Muscle layer of duodenum (tissue), 2 donors: ENCODE measurements around the gene FAM131C.

Source experiments
- H3K27ac ChIP-seq: one replicate; pipeline ENCODE4 v1.7.0; 2013; ENCODE audit warnings: mild to moderate bottlenecking, low read length
- H3K27me3 ChIP-seq: one replicate; pipeline ENCODE4 v1.7.0; 2013; ENCODE audit warnings: low read depth, mild to moderate bottlenecking, control low read depth, low read length
- H3K36me3 ChIP-seq, 2 donors: one replicate each; pipeline ENCODE4 v1.7.0; 2013; ENCODE audit warnings: low read length in 2 of 2, control low read depth in 1 of 2, mild to moderate bottlenecking in 1 of 2; ENCODE audit not compliant: insufficient read depth in 2 of 2, control insufficient read depth in 1 of 2
- H3K4me1 ChIP-seq, 2 donors: one replicate each; pipeline ENCODE4 v1.7.0; 2013; ENCODE audit warnings: low read length in 2 of 2, mild to moderate bottlenecking in 2 of 2, control low read depth in 1 of 2, moderate library complexity in 1 of 2; ENCODE audit not compliant: insufficient read depth in 2 of 2, control insufficient read depth in 1 of 2
- H3K4me3 ChIP-seq, 2 donors: one replicate each; pipeline ENCODE4 v1.7.0; 2013; ENCODE audit warnings: low read length in 2 of 2, low read depth in 1 of 2, mild to moderate bottlenecking in 1 of 2
- H3K9me3 ChIP-seq, 2 donors: one replicate each; pipeline ENCODE4 v1.7.0; 2013; ENCODE audit warnings: low read length in 2 of 2, control low read depth in 1 of 2, mild to moderate bottlenecking in 1 of 2; ENCODE audit not compliant: control insufficient read depth in 1 of 2
- donor health status: healthy.

Gene FAM131C

DNA sequence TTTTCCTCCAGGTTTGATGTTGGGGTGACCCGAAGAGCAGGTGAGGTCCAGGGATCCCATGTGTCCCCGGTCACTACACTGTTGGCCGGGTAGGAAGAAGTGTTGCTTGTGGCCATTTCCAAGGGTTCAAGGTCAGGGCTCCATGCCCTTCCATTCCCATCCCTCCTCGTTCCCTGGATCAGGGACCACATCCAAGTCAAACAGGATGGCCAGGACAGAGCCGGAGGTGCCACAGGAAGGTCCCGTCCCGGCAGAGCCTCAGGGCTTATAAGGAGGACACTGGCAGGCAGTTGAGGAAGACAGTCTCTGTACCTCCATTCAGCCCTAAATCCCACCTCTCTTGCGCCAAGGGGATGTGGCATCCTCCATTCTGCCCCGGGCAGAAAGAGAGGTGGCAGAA is 22.0 kb upstream of the FAM131C start:
- no peak overlapping the region for H3K4me3 ChIP-seq
- no peaks in the 10 kb centered on the region for H3K27me3 ChIP-seq
- H3K27ac ChIP-seq = no peak overlapping the region
- no peaks in the 10 kb centered on the region for H3K4me1 ChIP-seq
- no peaks in the 10 kb centered on the region for H3K9me3 ChIP-seq
- H3K36me3 ChIP-seq = no peaks in the 10 kb centered on the region

DNA sequence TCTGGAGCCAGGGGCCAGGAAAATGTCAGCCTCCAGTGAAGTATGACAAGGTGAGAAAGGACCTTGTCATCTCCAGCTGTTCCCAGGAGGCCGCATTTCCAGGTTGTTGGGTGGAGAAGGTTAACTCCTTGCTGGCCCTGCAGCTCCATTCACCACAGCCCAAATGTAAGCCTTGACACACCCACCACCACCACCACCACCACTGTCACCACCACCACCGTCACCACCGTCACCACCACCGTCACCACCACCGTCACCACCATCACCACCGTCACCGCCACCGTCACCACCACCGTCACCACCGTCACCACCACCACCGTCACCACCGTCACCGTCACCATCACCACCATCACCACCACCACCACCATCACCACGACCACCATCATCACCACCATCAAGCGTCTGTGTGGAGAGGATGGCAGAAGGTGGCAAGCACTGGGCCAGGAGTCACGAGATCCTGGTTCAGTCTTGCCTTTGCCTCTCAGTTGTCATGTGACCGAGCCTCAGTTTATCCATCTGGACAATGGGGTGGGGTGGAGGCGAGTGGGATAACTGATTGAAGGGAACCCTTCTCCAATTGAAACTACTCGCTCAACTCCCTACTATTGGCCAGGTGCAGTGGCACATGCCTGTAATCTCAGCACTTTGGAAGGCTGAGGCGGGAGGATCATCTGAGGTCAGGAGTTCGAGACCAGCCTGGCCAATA is 21.2 kb upstream of the FAM131C start:
- no peak overlapping the region for H3K4me3 ChIP-seq
- no peaks in the 10 kb centered on the region for H3K36me3 ChIP-seq
- no peaks in the 10 kb centered on the region for H3K9me3 ChIP-seq
- H3K27me3 ChIP-seq = no peaks in the 10 kb centered on the region
- no peaks in the 10 kb centered on the region for H3K4me1 ChIP-seq
- H3K27ac ChIP-seq = no peak overlapping the region

DNA sequence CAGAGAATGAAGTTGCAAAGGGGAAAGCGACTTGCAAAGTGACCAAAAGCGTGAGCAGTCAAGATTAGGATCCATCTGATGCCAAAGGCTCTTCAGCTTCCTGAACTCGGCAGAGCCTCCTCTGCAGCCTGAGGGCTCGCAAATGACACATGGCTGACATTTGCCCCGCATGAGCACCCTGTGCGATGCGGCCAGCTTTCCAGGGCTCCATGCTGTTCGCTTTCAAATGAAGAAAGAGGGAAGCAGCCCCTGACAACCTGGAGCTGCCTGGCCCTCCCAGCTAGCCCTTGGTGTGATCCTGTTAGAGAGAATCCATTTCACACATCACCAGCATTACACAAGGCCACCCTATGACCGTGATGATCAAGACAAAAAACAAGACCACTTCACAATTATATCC is 20.2 kb upstream of the FAM131C start:
- Histone ChIP-seq H3K36me3 (no peaks in the 10 kb centered on the region), H3K4me3 (no peak overlapping the region), H3K27me3 (no peaks in the 10 kb centered on the region), H3K4me1 (no peaks in the 10 kb centered on the region), H3K9me3 (no peaks in the 10 kb centered on the region), H3K27ac (no peak overlapping the region)

DNA sequence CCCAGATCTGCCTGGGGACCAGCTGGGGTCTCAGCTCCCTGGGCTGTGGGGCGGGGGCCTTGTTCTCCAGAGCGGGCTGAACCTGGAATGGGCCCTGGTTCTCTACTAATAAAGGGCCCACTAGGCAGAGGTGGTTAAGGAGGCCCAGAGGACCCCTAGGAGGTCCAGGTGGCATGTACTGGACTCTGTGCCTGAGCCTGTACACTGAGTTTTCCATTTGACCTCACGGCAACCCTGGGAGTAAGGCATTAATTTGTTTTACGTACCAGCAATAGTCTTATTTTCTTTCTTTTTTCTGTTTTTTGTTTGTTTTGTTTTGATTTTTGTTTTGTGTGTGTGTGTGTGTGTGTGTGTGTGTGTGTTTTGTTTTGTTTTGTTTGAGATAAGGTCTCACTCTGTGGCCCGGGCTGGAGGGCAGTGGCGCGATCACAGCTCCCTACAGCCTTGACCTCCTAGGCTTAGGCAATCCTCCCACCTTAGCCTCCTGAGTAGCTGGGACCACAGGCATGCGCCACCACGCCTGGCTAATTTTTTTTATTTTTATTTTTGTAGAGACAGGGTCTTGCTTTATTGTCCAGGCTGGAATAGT is 19.6 kb upstream of the FAM131C start:
- Histone ChIP-seq H3K4me1 (no peaks in the 10 kb centered on the region), H3K9me3 (no peaks in the 10 kb centered on the region), H3K27ac (no peak overlapping the region), H3K27me3 (no peaks in the 10 kb centered on the region), H3K36me3 (no peaks in the 10 kb centered on the region), H3K4me3 (no peak overlapping the region)

DNA sequence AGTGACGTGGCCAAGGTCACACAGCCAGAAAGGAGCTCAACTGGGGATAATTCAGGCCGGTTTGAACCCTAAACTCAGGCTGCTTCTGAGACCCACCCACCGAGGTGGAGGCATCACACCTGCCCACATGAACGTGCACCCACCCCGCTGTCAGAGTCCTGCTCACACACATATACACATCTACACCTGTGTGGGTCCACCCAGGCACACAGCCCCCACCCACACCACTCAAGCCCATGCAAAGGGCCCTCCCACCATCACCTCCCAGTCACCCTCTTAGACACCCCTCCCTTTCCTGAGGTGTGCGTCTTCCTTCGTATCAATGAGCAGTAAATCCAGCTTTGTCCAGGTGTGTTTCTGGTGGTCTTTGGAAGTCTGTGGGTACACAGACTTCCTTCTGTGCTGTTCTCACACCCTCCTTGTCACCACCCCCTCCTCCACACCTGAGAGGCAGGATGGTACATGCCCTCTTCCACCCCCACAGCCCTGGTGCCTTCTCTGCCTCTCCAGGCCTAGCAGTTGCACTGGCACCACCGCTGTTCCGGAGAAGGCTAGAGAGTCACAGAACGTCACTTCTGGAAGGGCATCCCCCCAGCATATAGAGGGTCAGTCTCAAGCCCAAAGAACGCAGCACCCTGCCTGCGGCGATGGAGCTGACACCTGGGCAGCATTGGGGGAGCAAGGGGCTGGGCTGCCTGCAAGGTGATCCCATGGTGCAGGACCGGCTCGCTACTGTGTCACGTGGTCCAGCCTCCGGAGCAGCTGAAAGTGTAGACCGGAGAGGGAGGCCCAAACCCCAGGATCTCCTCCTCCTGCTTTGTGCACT is 18.9 kb upstream of the FAM131C start:
- no peak overlapping the region for H3K4me3 ChIP-seq
- no peak overlapping the region for H3K27ac ChIP-seq
- H3K36me3 ChIP-seq = no peaks in the 10 kb centered on the region
- no peaks in the 10 kb centered on the region for H3K9me3 ChIP-seq
- H3K27me3 ChIP-seq = no peaks in the 10 kb centered on the region
- no peaks in the 10 kb centered on the region for H3K4me1 ChIP-seq

DNA sequence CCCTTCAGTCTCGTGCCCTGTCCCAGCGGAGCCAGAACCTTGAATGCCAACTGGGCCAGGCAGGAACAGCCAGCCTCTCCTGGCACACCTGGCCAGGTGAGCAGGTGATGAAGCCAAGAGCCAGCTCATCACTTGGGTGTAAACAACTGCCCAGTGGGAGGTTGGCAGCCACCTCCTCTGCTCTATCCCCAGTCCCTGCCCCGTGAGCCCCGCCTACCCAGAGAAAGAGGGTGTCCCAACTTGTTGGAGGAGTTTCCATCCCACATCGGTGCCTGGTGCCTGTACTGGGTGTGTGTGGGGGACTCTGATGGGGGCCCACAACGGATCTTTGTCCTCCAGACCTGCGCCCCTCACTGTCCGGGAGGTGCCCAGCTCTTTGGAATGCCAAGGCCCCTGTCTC is 17.8 kb upstream of the FAM131C start:
- H3K9me3 ChIP-seq = no peaks in the 10 kb centered on the region
- no peak overlapping the region for H3K27ac ChIP-seq

DNA sequence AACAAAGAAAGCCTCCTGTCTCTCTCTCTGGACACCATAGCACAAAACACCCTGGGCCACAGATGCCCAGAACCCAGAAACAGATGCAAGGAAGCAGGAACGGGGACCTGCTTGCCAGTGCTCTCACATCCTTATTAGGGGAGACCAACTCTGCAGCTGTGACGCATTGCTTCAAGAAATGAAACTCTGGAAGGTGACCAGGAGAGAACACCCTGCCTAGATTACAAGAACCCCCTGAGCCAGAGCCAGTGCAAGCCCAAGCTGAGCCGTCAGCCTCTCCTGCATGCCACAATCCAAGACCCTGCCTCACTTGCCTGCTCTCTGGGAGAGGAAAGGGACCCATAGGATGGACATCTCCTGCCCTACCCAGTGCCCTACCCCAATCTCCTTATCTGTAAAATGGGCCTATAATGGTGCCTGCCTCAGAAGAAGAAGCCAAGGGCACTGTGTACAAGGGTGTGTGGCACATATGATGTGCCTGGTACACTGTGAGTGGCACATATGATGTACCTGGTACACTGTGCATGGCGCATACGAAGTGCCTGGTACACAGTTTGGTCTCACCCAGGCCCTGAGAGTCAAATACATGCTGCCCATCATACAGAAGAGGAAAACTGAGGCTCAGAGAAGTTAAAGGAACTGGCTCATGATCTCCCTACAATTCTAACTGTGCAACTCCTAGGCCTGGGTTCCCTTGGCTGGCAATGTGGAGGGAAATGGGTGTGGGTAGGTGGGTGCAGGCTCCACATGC is 16.8 kb upstream of the FAM131C start:
- no peak overlapping the region for H3K4me3 ChIP-seq
- H3K27me3 ChIP-seq = no peaks in the 10 kb centered on the region
- H3K36me3 ChIP-seq = no peaks in the 10 kb centered on the region
- H3K9me3 ChIP-seq = no peaks in the 10 kb centered on the region
- no peak overlapping the region for H3K27ac ChIP-seq
- no peaks in the 10 kb centered on the region for H3K4me1 ChIP-seq

More for the DNA sequence above, 17.8 kb upstream of the FAM131C start:
- no peaks in the 10 kb centered on the region for H3K36me3 ChIP-seq
- no peaks in the 10 kb centered on the region for H3K27me3 ChIP-seq
- no peak overlapping the region for H3K4me3 ChIP-seq
- no peaks in the 10 kb centered on the region for H3K4me1 ChIP-seq

DNA sequence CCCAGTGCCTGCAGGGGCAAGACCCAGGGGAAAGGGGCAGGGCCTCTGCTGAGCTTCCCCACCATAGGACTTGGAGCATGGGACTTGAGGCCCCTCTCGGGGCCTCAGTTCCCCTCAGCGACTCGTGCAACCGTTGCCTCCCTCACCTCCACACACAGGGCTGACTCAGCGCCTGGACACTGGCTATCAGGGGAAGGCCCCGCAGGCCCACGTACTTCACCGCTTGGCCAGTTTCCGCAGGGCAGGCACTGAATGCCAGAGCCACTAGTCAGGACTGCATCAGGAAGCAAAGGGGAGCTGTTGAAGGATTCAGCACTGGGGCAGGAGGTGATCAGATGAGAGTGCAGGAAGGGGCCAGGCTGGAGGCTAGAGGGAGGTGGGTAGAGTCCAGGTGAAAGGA is 15.5 kb upstream of the FAM131C start:
- Histone ChIP-seq H3K4me1 (no peaks in the 10 kb centered on the region), H3K36me3 (no peaks in the 10 kb centered on the region), H3K27me3 (no peaks in the 10 kb centered on the region), H3K4me3 (no peak overlapping the region), H3K9me3 (no peaks in the 10 kb centered on the region), H3K27ac (no peak overlapping the region)

DNA sequence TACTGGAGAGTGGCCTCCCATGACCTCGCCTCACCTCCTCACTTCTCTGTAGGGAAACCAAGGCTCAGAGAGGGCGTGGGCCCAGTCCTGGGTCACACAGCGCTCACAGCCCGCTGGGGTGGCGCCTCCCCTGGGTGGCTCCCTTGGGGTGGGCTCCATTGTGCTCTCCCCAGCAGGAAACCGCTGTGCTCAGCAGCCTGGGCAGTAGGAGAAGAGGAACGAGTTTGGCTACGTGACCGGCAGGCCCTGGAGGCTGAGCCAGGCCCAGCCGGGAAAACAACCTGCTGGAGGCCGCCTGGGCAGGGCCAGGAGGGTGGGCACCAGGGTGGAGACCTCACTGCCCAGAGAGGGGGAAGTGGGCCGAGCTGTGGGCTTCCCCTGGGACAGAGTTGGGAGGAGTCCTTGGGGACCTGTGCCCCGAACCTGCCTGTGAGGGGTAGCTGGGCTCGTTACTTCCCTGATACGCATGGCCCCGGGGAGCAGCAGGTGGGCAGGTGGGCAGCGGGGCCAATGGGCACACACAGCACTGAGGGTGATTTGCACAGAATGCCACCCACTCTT is 15.0 kb upstream of the FAM131C start:
- Histone ChIP-seq H3K4me1 (no peaks in the 10 kb centered on the region), H3K27ac (no peak overlapping the region), H3K36me3 (no peaks in the 10 kb centered on the region), H3K27me3 (no peaks in the 10 kb centered on the region), H3K9me3 (no peaks in the 10 kb centered on the region), H3K4me3 (no peak overlapping the region)

DNA sequence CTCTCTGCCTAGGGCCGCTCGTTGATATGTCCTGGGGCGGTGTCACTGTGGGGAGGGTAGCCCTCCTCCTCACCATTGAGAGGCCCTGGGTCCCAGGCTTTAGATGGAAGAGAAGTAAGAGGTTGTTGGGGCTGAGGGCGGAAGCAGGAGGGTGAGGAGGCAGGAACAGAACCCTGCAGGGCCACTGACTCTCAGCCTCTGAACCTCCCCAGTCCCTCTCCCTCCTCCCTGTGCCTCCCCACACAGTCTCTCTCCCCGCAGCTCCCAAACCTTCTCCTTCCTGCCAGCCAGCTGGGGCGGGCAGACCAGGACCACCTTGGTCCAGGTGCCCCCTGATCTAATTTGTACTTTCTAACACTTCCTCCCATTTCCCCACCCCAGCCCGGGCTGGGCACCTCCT is 14.3 kb upstream of the FAM131C start:
- Histone ChIP-seq H3K27me3 (no peaks in the 10 kb centered on the region), H3K4me3 (no peak overlapping the region), H3K4me1 (no peaks in the 10 kb centered on the region), H3K36me3 (no peaks in the 10 kb centered on the region), H3K27ac (no peak overlapping the region), H3K9me3 (no peaks in the 10 kb centered on the region)

DNA sequence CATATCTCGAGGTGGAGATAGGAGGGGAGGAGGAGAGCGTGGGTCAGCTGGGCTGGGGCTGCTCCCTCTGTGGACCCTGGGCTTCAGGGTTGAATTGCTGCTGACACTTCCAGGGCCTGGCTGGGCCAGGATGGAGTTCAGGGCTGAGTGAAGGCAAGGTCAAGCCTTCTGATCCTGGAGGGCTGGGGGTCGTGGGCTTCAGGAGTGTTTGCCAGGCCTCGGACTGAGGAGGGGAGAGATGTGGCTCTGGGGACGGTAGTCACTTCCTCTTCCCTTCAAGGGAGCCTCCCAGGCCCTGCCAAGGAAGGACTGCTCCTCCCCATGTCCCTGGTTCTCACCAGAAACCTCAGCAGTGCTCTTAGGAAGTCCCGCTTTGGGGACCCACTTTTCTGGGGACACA is 12.1 kb upstream of the FAM131C start:
- H3K36me3 ChIP-seq = no peaks in the 10 kb centered on the region
- H3K27me3 ChIP-seq = no peaks in the 10 kb centered on the region

More for the DNA sequence above, 12.1 kb upstream of the FAM131C start:
- no peaks in the 10 kb centered on the region for H3K9me3 ChIP-seq
- no peak overlapping the region for H3K27ac ChIP-seq
- no peaks in the 10 kb centered on the region for H3K4me1 ChIP-seq
- H3K4me3 ChIP-seq = no peak overlapping the region
